ENCODE measurements around the gene IFIT2. TPM values are rescaled to one million over a fixed set of nuclear protein-coding genes. Genes with fewer than 3 reads are reported as not detected.
"Not testable (repeated sequence)": the region's sequence is repeated elsewhere in the genome, so short reads cannot be mapped to it uniquely, and the experiment has no call there.

IFIT2 gene
- total and polyA plus RNA-seq, 7 experiments from 2014 or later = 4.4 to 16.4 (median 8.4) TPM

DNA sequence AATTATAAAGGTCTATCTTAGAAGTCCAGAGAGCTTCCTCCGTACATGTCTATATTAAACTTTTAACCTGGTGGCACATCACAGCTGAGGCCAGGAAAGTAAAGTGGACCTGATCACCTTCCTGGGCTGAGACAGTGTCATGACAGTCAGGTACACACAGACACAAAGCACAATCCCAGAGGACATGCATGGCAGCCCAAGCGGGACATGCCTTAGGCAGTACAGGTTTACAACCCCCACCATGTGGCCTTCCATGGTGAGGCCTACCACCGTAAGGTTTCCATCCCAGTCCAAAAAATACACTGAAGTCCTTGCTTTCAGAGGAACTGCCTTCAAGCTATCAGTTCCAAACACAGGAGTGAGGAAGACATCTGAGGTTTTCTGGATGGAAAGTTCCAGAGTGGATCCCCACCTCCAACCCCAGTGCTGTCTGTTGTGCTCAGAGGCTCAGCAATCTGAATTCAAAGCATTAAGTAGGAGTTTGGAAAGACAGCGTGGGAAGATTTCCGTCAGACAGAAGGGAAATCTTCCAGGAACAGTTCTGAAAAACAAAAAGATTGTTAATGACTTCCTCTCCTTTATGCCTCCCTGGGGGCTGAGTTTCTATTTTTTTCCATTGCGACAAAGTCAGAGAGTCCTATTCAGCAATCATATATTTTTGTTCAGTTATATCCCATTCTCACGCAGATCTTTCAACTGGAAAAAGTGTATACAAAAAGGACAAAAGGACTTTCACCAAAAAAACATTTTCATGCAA lies 46.0 kb downstream of the IFIT2 start:
- POLR2A ChIA-PET = no interaction called here
- H3K27me3 ChIP-seq (ENCODE audit: control insufficient read depth in 2 of 2, insufficient read depth in 2 of 2, low read length in 2 of 2) = no peaks in the 10 kb centered on the region
- no peaks in the 10 kb centered on the region for H3K9me3 Mint-ChIP-seq
- peaks cover 0 to 4% (median 0%) of the 10 kb centered on the region in 5 donors for H3K36me3 Mint-ChIP-seq
- DNase-seq (no peak), ATAC-seq (no peak)
- H3K27me3 Mint-ChIP-seq = peaks cover 0 to 70% (median 0%) of the 10 kb centered on the region in 5 donors
- CTCF ChIA-PET = no interaction called here
- no peak overlapping the region for H3K27ac Mint-ChIP-seq
- H3K4me1 Mint-ChIP-seq = peaks cover 8 to 27% (median 20%) of the 10 kb centered on the region in 7 donors
- H3K4me1 ChIP-seq (ENCODE audit: control insufficient read depth in 2 of 2, insufficient read depth in 2 of 2, low read length in 2 of 2) = no peaks in the 10 kb centered on the region
- no peak overlapping the region for H3K4me3 ChIP-seq (ENCODE audit: low read length)
- no peak overlapping the region for H3K4me3 Mint-ChIP-seq
- intact Hi-C loops (cut with micrococcal nuclease) = no loop called here
- no peaks in the 10 kb centered on the region for H3K36me3 ChIP-seq (ENCODE audit: control insufficient read depth in 2 of 3, insufficient read depth in 3 of 3, low read length in 3 of 3)
- H3K27ac ChIP-seq (ENCODE audit: low read depth, low read length) = no peak overlapping the region
- no peaks in the 10 kb centered on the region for H3K9me3 ChIP-seq (ENCODE audit: control insufficient read depth in 2 of 3, low read length in 3 of 3)

DNA sequence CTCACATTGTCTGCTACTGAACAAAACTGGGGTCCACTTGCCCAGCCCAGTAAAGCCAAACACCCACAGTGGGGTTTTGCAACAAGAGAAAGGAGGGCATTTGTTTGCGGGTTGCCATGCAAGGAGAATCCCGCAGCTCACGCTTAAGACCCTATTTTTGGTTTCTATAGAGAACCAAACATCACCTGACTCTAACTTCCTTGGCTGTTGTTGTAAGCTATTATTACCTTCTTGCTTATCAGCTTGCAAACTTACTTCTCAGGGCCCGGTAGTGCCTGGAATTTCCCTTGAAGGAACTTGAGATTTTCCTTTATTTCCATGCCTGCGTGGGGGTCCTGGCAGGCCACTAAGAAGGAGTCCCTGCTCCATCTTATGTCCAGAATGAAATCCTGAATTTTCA lies 46.6 kb downstream of the IFIT2 start:
- Mint-ChIP-seq H3K27me3 (peaks cover 0 to 70% (median 0%) of the 10 kb centered on the region in 5 donors), H3K4me3 (no peak overlapping the region), H3K27ac (no peak overlapping the region), H3K4me1 (peaks cover 8 to 27% (median 18%) of the 10 kb centered on the region in 7 donors), H3K9me3 (no peaks in the 10 kb centered on the region), H3K36me3 (peaks cover 0 to 3% (median 0%) of the 10 kb centered on the region in 5 donors)
- no peak for DNase-seq
- no peaks in the 10 kb centered on the region for H3K27me3 ChIP-seq (ENCODE audit: control insufficient read depth in 2 of 2, insufficient read depth in 2 of 2, low read length in 2 of 2)
- no peaks in the 10 kb centered on the region for H3K9me3 ChIP-seq (ENCODE audit: control insufficient read depth in 2 of 3, low read length in 3 of 3)
- intact Hi-C loops (cut with micrococcal nuclease) = no loop called here
- no peak overlapping the region for H3K27ac ChIP-seq (ENCODE audit: low read depth, low read length)
- CTCF ChIA-PET = no interaction called here
- H3K4me1 ChIP-seq (ENCODE audit: control insufficient read depth in 2 of 2, insufficient read depth in 2 of 2, low read length in 2 of 2) = no peaks in the 10 kb centered on the region
- H3K36me3 ChIP-seq (ENCODE audit: control insufficient read depth in 2 of 3, insufficient read depth in 3 of 3, low read length in 3 of 3) = no peaks in the 10 kb centered on the region
- H3K4me3 ChIP-seq (ENCODE audit: low read length) = no peak overlapping the region
- ATAC-seq = no peak
- POLR2A ChIA-PET = no interaction called here

DNA sequence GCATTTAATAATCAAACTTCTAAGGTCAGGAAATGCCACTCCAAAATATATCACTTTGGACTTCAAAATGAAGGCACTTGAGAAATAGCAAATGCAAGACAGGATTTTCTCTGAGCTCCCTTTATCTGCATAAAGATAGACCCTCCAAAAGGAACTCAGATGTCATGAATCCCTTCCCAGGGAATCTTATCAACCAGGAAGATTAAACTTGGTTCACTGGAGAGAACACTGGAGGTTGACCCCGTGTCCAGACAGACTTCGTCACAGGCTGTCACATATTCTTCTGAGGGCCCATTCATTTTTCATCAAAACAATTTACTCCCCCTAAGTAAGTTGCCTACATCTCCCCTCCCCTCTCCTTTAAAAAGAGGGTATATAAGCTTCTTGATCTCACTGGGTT lies 47.1 kb downstream of the IFIT2 start:
- Histone ChIP-seq H3K4me1 (ENCODE audit: control insufficient read depth in 2 of 2, insufficient read depth in 2 of 2, low read length in 2 of 2) (no peaks in the 10 kb centered on the region), H3K27me3 (ENCODE audit: control insufficient read depth in 2 of 2, insufficient read depth in 2 of 2, low read length in 2 of 2) (no peaks in the 10 kb centered on the region), H3K36me3 (ENCODE audit: control insufficient read depth in 2 of 3, insufficient read depth in 3 of 3, low read length in 3 of 3) (no peaks in the 10 kb centered on the region), H3K4me3 (ENCODE audit: low read length) (no peak overlapping the region), H3K9me3 (ENCODE audit: control insufficient read depth in 2 of 3, low read length in 3 of 3) (no peaks in the 10 kb centered on the region), H3K27ac (ENCODE audit: low read depth, low read length) (no peak overlapping the region)
- peak overlapping the region in 1 of 9 donors; percentile 4 for H3K27ac Mint-ChIP-seq
- DNase-seq (no peak), ATAC-seq (no peak)
- intact Hi-C loops (cut with micrococcal nuclease) = no loop called here
- POLR2A ChIA-PET = no interaction called here
- peaks cover 0 to 5% (median 2%) of the 10 kb centered on the region in 5 donors for H3K36me3 Mint-ChIP-seq
- peaks cover 8 to 27% (median 18%) of the 10 kb centered on the region in 7 donors for H3K4me1 Mint-ChIP-seq
- H3K9me3 Mint-ChIP-seq = peaks cover 0 to 2% (median 0%) of the 10 kb centered on the region in 11 donors
- peaks cover 0 to 71% (median 0%) of the 10 kb centered on the region in 5 donors for H3K27me3 Mint-ChIP-seq
- H3K4me3 Mint-ChIP-seq = no peak overlapping the region
- CTCF ChIA-PET = no interaction called here

DNA sequence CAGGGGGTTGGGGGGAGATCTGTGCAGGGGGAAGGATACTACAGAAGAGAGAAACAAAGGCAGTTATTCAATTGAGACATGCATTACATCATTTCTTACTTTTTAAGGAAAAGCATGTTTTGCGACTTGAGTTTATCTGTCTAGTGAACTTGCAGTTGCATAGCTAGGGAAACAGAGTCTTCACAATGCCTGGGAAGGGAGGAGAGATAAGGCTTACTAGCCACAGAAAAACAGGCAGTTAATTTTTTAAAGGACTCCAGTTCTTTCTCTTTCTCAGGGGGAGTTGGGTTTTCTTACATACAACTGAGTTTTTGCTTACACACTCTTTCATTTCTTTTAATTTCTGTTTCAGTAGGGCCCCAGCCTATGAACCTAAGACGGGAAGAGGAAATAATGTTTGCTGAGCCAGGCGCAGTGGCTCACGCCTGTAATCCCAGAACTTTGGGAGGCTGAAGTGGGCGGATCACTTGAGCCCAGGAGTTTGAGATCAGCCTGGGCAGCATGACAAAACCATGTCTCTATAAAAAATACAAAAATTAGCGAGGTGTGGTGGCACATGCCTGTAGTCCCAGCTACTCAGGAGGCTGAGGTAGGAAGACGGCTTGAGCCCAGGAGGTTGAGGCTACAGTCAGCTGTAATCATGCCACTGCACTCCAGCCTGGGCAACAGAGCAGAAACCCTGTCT lies 48.9 kb downstream of the IFIT2 start:
- H3K27me3 Mint-ChIP-seq = peaks cover 0 to 77% (median 0%) of the 10 kb centered on the region in 5 donors
- DNase-seq; H3K9me3 ChIP-seq (ENCODE audit: control insufficient read depth in 2 of 3, low read length in 3 of 3); H3K4me3 ChIP-seq (ENCODE audit: low read length); CTCF ChIA-PET; intact Hi-C loops (cut with micrococcal nuclease); H3K27ac ChIP-seq (ENCODE audit: low read depth, low read length); POLR2A ChIA-PET; ATAC-seq; H3K4me1 ChIP-seq (ENCODE audit: control insufficient read depth in 2 of 2, insufficient read depth in 2 of 2, low read length in 2 of 2); H3K36me3 ChIP-seq (ENCODE audit: control insufficient read depth in 2 of 3, insufficient read depth in 3 of 3, low read length in 3 of 3); H3K27me3 ChIP-seq (ENCODE audit: control insufficient read depth in 2 of 2, insufficient read depth in 2 of 2, low read length in 2 of 2); H3K9me3 Mint-ChIP-seq; H3K36me3 Mint-ChIP-seq: not testable (repeated sequence)
- H3K4me1 Mint-ChIP-seq = peaks cover 8 to 27% (median 18%) of the 10 kb centered on the region in 7 donors
- peak overlapping the region in 2 of 10 donors; percentile 5 to 7 for H3K4me3 Mint-ChIP-seq
- peak overlapping the region in 1 of 9 donors; percentile 8 for H3K27ac Mint-ChIP-seq

DNA sequence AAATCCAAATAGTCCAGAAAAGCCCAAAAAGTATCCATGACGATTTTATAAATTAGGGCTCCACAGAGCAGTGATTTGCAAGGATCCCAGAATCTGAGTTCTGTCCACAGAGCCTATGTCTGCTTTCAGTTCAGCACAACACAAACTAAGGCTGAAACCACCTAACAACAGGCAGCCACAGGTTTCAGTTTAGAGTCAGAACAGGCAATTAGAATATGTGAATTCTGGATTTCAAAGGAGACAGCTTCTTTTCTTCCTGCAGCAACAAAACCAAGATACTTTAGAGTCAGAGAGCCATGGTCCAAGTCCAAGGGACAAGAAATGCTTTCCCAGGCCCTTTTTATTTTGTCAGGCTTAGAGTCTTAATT lies 49.5 kb downstream of the IFIT2 start:
- Histone ChIP-seq H3K36me3 (ENCODE audit: control insufficient read depth in 2 of 3, insufficient read depth in 3 of 3, low read length in 3 of 3) (no peaks in the 10 kb centered on the region), H3K27ac (ENCODE audit: low read depth, low read length) (no peak overlapping the region), H3K27me3 (ENCODE audit: control insufficient read depth in 2 of 2, insufficient read depth in 2 of 2, low read length in 2 of 2) (no peaks in the 10 kb centered on the region), H3K9me3 (ENCODE audit: control insufficient read depth in 2 of 3, low read length in 3 of 3) (no peaks in the 10 kb centered on the region), H3K4me3 (ENCODE audit: low read length) (no peak overlapping the region), H3K4me1 (ENCODE audit: control insufficient read depth in 2 of 2, insufficient read depth in 2 of 2, low read length in 2 of 2) (no peaks in the 10 kb centered on the region)
- intact Hi-C loops (cut with micrococcal nuclease) = no loop called here
- H3K36me3 Mint-ChIP-seq = peaks cover 0 to 8% (median 4%) of the 10 kb centered on the region in 5 donors
- peaks cover 8 to 27% (median 16%) of the 10 kb centered on the region in 7 donors for H3K4me1 Mint-ChIP-seq
- H3K27me3 Mint-ChIP-seq = peaks cover 0 to 76% (median 0%) of the 10 kb centered on the region in 5 donors
- ChIA-PET POLR2A (no interaction called here), CTCF (no interaction called here)
- DNase-seq = no peak
- no peak overlapping the region for H3K4me3 Mint-ChIP-seq
- H3K27ac Mint-ChIP-seq = peak overlapping the region in 1 of 9 donors; percentile 8
- H3K9me3 Mint-ChIP-seq = peaks cover 0 to 4% (median 0%) of the 10 kb centered on the region in 11 donors
- no peak for ATAC-seq

DNA sequence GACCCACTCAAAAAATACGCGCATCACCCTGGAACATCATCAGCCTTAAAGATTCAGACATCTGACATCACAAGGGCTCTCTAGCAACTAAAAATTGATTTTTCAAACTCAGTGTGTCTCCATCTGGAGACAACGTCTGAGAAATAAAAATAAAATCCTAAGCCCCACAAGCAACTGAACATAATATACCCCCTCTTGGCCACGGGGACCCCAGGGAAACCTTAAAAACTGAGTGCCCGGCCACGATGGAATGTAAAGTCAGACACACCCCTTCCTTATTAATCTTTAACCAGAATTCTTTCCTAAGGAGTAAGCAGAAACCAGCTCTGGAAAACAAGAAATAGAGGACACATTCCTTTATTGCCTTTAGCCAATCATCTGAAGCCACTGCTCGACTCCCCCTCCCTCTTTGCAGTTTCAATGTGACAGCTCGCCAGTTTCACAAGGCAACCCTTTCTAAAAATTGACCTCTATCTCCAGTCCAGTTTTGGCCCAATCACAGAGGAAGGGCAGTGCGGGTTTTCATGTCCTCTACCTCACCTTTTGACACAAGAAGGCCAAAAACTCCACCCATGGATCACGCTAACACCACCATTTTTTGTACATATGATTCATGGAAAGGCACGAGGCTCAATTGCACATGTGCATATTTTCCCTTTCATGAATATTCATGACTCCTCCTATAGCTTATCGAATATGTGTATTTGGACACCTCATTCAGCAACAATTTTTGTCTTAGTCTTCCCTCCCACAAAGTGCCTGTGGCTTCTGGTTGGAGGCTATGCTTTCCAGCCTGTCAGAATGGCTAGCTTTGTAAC lies 50.1 kb downstream of the IFIT2 start:
- Histone ChIP-seq H3K27me3 (ENCODE audit: control insufficient read depth in 2 of 2, insufficient read depth in 2 of 2, low read length in 2 of 2) (no peaks in the 10 kb centered on the region), H3K4me3 (ENCODE audit: low read length) (no peak overlapping the region), H3K36me3 (ENCODE audit: control insufficient read depth in 2 of 3, insufficient read depth in 3 of 3, low read length in 3 of 3) (no peaks in the 10 kb centered on the region), H3K27ac (ENCODE audit: low read depth, low read length) (no peak overlapping the region), H3K9me3 (ENCODE audit: control insufficient read depth in 2 of 3, low read length in 3 of 3) (no peaks in the 10 kb centered on the region), H3K4me1 (ENCODE audit: control insufficient read depth in 2 of 2, insufficient read depth in 2 of 2, low read length in 2 of 2) (no peaks in the 10 kb centered on the region)
- H3K36me3 Mint-ChIP-seq = peaks cover 0 to 8% (median 4%) of the 10 kb centered on the region in 5 donors
- H3K9me3 Mint-ChIP-seq = peaks cover 0 to 4% (median 0%) of the 10 kb centered on the region in 11 donors
- intact Hi-C loops (cut with micrococcal nuclease) = no loop called here
- H3K27me3 Mint-ChIP-seq = peaks cover 0 to 75% (median 0%) of the 10 kb centered on the region in 5 donors
- H3K4me1 Mint-ChIP-seq = peaks cover 8 to 27% (median 14%) of the 10 kb centered on the region in 7 donors
- POLR2A ChIA-PET = no interaction called here
- H3K4me3 Mint-ChIP-seq = no peak overlapping the region
- no peak overlapping the region for H3K27ac Mint-ChIP-seq
- ATAC-seq (no peak), DNase-seq (no peak)
- CTCF ChIA-PET = no interaction called here
